ENCODE results near the gene HIBCH.

DNA sequence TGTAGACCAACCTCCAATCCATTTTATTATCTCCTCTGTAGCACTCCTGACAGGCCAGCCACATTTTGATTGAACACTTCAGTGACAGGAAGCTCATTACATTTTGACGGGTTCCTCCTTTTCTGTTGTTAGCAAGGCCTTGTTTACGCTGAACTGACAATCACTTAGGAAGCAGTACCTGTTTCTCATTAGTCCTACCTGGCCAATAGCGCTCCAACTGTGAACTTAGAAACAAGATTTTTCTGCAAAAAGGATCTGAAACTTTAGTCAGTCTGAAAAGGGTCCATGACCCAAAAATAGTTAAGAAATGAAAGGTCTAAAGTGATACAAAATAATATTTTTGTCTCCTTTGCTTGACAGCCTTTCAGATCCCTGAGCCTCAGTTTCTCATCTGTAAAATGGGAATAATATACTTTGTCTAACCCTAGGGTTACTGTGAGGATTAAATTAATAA is 137.5 kb downstream of the HIBCH start:
- TF ChIP-seq, protein P1, sequence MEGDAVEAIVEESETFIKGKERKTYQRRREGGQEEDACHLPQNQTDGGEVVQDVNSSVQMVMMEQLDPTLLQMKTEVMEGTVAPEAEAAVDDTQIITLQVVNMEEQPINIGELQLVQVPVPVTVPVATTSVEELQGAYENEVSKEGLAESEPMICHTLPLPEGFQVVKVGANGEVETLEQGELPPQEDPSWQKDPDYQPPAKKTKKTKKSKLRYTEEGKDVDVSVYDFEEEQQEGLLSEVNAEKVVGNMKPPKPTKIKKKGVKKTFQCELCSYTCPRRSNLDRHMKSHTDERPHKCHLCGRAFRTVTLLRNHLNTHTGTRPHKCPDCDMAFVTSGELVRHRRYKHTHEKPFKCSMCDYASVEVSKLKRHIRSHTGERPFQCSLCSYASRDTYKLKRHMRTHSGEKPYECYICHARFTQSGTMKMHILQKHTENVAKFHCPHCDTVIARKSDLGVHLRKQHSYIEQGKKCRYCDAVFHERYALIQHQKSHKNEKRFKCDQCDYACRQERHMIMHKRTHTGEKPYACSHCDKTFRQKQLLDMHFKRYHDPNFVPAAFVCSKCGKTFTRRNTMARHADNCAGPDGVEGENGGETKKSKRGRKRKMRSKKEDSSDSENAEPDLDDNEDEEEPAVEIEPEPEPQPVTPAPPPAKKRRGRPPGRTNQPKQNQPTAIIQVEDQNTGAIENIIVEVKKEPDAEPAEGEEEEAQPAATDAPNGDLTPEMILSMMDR (IDR thresholded peaks at IDR 0.05 in 8 of 11, conservative IDR thresholded peaks at IDR 0.05 in 3 of 11), result no peak
- TF ChIP-seq POLR2A (IDR thresholded peaks at IDR 0.05) (no peak), POLR2AphosphoS5 (IDR thresholded peaks at IDR 0.05) (no peak)
